Caki2 (cell line): ENCODE data around the gene CDK10. TPM values are rescaled to one million over a fixed set of nuclear protein-coding genes. Genes with fewer than 3 reads are reported as not detected.
A peak's percentile ranks its signal among the peaks of the same experiment; 100 is the strongest.

Experiments used
- DNase-seq: peaks from one replicate; pipeline ENCODE4 v3.0.0-alpha.2; 2015; ENCODE audit warnings: low read depth
- in situ Hi-C: cut with HindIII; loops from 2 replicates; pipeline ENCODE4 v1.10.0; 2016; ENCODE audit warnings: low sequenced_read_pairs, low pct_unique_long_range_greater_than_20kb, mixed read lengths
- total RNA-seq: library from RNA; depleted of rRNA; stranded (reverse); fragments of >200 nt; shearing (Covaris generic); gene quantifications from 2 replicates; pipeline ENCODE4 v1.2.3, GENCODE V29; 2014; ENCODE audit warnings: low replicate concordance; rRNA removed

Gene CDK10
- total RNA-seq, result 48.7 and 65.2 TPM in 2 replicates

DNA sequence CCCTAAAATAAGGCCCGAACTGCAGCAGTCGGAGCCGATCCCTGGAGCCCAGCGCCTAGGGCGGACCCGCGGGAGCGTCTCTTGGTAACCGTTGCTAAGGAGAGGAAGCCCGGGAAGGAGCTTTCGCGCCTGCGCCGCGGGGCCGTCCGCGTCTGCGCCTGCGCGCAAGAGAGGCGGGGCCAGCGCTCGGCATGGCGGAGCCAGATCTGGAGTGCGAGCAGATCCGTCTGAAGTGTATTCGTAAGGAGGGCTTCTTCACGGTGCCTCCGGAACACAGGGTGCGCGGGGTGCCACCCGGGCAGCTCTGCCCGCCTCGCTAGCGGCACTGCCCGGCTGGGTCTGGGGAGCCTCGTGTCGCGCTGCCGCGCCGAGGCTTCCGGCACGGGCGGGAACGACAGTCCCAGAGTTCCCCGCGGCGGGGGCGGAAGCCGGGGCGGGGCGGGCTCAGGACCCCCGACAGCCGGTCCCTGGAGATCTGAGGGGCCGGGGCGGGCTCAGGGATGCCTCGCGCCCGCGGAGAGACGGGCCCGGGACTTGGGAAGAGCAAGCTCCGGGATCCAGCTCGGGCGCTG lies at the start of gene CDK10:
Gene CDK10 (plus strand): TSS at position 170 of the 572 bp plus-strand sequence. CDS start 22 bp downstream, at position 192.
- DNase-seq, result peak; percentile 86
- in situ Hi-C loops, result no loop called here

GRCh38 chr16:89637379-89637778 lies 49.1 kb upstream of the CDK10 start:
- DNase-seq, result no peak
- in situ Hi-C loops, result no loop called here

DNA sequence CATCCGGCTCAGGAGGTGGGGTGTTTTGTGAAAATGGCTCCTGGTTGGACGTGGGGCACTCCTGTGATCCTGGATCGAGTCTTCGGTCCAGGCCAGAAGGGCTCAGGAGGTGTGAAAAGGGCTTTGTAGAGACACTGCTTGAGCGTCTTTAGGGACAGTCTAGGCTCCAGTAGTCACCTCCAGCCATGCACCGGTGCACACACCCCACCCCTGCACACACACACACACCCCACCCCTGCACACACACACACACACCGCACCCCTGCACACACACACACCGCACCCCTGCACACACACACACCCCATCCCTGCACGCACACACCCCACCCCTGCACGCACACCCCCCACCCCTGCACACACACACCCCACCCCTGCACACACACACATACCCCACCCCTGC lies 48.0 kb upstream of the CDK10 start:
- no peak for DNase-seq
- in situ Hi-C loops, result no loop called here

DNA sequence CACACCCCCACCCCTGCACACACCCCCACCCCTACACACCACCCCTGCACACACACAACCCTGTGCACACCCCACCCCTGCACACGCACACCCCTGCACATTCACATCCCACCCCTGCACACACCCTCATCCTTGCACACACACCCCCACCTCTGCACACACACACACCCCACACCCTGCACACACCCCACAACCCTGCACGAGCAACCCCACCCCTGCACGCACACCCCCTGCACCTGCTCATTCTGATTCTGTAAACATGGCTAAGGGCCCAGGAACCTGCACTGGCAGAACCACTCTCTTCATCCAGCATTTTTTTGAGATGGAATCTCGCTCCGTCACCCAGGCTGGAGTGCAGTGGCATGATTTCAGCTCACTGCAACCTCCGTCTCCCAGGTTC lies 47.1 kb upstream of the CDK10 start:
- in situ Hi-C loops, result no loop called here
- no peak for DNase-seq

DNA sequence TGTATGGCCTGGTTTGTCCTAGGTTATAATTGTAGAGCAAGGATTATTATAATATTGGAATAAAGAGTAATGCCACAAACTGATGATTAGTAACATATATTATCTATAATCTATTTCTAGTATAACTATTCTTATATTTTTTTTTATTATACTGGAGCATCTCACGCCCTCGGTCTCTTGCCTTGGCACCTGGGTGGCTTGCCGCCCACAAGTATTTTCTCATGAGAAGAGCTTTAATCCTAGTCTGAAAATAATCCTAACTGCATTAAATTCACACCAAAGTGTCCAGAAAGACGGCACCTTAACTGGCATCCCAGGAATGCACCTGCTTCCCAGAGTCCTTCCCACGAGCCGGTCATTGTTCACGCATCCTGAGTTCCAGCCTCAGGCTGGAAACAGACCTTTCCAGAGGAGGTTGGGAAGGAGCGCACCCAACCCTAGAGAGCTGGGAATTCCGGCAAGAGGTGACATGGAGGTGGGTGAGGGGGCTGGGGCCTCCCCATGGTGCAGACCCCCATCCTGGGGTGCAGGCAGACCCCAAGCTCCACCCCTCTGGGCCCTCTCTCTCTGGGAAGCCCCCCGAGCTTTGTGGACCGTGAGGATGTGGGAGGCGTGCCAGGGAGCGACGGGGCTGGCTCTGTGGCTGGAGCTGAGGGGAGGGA lies 44.9 kb upstream of the CDK10 start:
- no peak for DNase-seq
- in situ Hi-C loops, result no loop called here

GRCh38 chr16:89642574-89642973 lies 43.9 kb upstream of the CDK10 start:
- in situ Hi-C loops, result no loop called here
- DNase-seq, result no peak

DNA sequence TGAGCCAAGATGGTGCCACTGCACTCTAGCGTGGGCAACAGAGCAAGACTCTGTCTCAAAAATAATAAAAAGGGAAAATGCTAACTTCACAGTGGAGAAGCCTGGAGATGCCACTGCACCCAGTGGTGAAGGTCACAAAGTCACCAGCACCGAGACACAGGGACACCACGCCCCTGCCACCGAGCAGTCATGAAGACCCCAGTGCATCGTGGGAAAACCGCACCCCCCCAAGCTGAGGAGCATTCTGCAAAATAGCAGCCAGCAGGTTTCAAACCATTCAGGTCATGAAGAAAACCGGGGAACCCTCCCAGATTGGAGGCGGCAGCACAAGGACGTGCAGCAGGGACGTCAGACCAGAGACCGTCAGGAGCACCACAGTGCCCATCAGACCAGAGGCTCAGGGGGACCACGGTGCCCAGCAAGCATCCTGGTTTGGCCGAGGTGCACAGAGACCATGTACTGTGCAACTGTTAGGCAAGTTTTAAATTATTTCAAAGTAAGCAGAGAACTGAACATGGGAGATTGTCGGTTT lies 42.7 kb upstream of the CDK10 start:
- in situ Hi-C loops, result no loop called here
- no peak for DNase-seq

DNA sequence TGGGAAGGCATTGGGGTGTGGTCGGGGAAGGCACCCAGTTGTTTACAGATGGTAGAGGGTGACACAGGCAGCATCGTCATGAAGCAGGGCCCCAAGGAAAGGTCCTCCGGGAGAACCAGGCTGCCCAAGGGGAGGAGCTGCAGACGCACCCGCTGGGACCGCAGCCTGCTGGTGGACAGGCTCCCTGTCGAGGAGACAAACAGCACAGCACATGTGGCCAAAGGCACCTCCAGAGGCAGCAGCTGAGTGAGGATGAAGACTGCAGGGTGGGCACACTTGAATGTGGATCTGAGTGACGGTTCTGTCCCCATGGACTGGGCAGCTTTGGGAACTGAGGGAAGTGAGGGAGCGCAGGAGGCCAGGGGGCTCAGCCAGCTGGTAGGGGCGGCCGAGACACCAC lies 41.4 kb upstream of the CDK10 start:
- in situ Hi-C loops, result no loop called here
- DNase-seq, result no peak

GRCh38 chr16:89646270-89646669 lies 40.2 kb upstream of the CDK10 start:
- in situ Hi-C loops, result no loop called here
- DNase-seq, result no peak

DNA sequence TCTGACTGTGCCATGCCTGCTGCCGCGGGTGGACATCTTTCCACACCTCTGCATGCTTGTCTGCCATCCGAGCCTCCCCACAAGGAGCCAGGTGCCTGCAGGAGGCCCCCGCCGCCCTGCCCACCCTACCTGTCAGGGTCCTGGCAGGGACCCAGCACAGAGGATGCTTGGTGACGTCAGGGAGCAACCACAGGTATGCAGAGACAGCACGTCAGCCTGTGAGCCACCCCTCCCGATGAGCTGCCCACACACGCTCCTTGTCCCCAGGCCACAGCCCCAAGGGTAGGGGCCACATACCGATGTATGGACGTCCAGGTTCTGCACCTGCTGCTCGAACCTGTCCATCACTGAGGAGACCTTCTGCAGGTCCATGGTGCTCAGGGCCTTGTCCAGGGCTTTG lies 39.6 kb upstream of the CDK10 start:
- no peak for DNase-seq
- in situ Hi-C loops, result no loop called here

DNA sequence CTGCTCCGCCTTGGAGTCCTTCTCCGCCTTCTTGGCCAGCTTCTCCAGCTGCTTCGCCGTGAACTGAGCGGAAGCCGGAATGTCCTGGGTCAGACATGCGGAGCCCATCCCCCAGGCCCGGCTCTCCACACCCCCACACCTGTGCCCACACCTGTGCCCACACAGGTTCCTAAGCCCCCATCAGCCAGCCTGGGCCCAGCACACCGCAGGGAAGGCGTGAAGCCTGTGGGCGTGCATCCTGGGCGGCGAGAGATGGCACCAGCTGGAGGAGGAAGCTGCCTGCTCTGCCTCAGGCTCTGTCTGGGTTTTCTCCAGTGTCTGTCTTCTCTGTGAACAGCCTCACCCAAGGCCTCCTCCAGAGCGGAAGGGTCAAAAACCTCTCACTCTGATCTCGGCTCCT lies 34.9 kb upstream of the CDK10 start:
- no peak for DNase-seq
- in situ Hi-C loops, result no loop called here

DNA sequence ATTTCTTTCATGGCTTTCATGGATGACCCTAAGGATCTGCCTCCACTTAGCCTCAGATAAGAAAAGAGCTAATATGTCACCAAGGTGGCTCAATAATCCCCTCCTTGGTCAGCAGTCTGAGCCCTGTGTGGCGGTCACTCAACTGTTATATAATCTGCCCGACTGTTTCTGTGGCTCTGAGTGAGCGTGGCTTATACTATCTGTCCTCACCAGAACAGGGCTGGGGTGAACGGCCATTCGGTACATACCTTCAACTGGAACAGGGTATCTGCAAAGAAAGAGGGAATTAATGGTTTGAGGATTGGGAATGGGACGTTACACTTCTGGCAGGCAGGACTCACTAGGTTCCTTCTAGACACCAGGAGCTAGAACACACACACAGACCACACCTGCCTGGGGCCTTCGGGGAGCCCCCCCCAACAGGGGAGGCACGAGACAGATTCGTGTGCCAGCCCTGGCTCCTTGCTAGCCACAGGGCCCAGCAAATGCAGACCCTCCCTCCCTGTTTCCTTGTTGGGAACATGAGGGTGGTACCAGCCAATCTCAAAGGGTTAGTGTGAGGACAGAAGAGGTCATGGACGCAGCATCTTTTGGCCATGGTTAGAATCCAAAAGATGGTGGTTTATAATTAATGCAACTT lies 32.7 kb upstream of the CDK10 start:
- in situ Hi-C loops, result no loop called here
- no peak for DNase-seq

DNA sequence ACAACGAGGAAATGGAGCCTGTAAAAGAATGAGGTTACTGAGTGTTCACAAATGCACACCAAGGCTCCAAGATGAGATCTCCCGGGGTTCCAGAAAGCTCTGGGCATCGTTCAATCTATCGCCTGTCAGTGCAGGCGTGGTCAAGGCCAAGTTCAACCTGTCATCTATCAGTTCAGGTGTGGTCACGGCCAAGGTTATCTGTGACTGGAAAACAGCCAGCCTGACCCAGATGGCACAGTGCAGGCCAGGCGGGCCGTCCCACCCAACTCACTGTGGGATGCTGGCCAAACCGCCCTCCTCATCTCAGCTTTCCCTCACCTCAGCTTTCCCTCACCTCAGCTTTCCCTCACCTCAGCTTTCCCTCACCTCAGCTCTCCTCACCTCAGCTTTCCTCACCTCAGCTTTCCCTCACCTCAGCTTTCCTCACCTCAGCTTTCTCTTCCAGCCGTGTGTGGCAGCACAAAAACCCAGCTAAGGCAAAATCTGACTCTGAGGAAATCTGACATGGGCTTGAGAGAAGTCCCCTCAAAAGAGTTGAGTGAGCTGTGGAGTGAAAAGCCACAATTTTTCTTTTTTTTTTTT lies 31.3 kb upstream of the CDK10 start:
- no peak for DNase-seq

DNA sequence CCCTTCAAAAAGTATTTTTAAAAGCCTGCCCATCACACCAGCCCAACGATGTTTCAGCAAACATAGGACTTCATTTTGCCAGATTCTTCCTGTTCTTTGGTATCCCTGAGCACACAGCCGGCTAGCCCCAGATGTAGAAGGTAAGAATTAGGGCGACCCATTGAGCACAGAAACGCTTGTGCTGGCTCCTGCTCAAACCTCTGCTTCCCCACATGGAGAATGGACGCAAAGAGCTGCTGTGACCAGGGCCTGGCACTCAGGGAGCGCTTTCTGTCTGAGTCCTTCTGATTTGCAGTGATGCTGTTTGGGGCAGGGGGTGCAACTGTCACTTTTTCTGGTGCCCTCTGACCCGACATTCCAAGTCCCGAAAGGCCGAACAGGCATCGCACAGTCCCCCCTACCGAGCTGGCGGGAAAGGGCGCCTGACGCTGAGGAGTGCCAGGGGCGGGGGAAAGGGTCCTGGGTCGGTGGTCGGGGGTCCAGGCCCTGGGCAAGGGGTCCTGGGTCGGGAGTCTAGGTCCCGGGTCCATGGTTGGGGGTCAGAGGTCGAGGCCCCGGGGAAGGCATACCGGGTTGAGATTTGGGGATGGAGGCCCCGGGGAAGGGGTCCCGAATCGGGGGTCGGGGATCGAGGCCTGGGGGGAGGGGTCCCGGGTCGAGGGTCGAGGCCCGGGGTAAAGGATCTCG lies 29.9 kb upstream of the CDK10 start:
- in situ Hi-C loops, result no loop called here
- DNase-seq, result no peak

More for the DNA sequence above, 31.3 kb upstream of the CDK10 start:
- in situ Hi-C loops, result no loop called here

DNA sequence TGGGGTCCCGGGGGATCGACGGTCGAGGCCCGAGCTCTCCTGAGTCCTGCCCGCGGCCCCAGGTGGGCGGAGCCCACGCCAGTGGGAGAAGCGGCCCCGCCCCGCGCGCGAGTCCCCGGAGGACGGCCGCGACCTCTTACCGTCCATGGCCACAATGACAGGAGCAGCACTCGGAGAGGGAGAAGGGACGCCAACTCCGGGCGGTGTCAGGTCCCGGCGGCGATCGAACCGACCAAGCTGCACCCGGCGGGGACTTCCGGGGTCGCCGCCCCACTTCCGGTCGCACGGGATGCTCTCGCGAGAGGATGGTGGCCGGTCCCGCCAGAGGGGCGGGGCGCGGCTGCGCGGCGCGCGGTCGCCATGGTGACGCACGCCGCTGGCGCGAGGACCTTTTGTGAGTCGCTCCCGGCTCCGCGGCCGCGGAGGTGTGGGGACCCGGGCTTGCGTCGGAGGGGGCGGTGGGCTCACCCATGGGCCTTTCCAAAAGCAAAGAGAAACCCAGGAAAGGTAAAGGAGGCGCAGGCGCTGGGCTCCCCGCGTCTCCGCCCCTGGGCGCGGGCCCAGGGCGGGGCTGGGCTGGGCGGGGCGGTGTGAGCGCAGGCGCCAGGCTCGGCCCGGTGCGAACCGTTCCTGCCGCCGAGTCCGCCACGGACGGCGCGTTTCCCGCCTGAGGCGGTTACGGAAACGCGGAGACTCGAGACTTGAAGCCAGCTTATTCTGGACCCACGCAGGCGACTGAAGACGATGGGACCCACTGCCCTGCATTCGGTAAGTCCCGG lies 28.9 kb upstream of the CDK10 start, which contains the start of the genes CHMP1A and SPATA33:
Gene CHMP1A (minus strand): TSS at position 267 of the 779 bp plus-strand sequence. CDS start 120 bp downstream, at position 147.
Gene SPATA33 (plus strand): TSS at position 395 of the 779 bp plus-strand sequence. CDS start 76 bp downstream, at position 471.
- peak; percentile 90 for DNase-seq
- in situ Hi-C loops, result no loop called here

DNA sequence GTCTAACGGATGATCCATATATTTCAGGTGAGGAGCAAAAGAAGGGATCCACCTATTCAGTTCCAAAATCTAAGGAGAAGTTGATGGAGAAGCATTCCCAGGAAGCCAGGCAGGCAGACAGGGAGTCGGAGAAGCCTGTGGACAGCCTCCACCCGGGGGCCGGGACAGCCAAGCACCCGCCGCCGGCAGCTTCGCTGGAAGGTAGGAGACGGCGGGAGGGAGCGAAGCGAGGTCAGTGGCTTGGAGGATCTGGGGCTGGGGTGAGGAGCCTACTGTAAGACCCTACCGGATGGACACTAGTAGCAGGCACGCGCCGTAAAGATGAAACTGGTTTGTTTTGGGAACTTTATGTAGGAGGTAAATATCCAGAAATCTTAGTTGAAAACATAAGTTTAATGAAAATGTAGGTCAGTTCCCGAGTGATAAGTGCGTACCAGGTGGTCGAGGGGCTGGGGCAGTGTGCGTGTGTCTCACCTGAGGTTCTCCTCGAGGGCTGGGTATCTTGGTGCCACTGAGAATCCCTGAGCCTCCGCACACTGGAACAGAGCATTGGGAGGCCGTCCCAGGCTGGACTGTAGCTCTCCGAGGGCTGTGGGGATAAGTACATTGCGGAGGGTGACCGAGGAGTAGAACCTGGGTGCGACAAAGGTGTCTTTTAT lies 28.1 kb upstream of the CDK10 start:
- in situ Hi-C loops, result no loop called here
- DNase-seq, result no peak

GRCh38 chr16:89660146-89660545 lies 26.3 kb upstream of the CDK10 start:
- in situ Hi-C loops, result no loop called here
- no peak for DNase-seq
